Measurements from ENCODE around the gene NUDT15. TPM values are rescaled to one million over a fixed set of nuclear protein-coding genes. Genes with fewer than 3 reads are reported as not detected.

Gene NUDT15
- polyA plus RNA-seq, 2 of the 4 experiments (the other 2 are of a cell fraction): 33.8 to 35.5 TPM

DNA sequence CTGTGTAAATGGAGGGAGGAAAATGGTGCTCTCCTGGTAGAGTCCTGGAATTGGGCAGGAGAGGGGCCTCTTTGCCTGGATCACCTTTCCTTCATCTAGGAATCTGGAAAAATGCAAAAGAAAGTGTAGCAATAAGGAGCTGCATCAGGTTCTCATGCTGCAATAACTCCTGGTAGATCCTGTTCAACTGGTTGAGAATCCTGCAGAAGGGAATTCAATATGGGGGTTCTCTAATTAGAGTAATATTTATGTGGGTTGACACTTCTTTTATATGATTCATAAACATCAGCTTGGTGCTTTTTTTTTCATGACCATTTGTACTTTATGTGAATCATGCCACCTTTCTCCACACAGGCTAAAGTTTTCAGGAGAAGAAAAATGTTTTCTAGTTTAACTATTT lies 9.5 kb upstream of the NUDT15 start:
- TF ChIP-seq, protein P1, sequence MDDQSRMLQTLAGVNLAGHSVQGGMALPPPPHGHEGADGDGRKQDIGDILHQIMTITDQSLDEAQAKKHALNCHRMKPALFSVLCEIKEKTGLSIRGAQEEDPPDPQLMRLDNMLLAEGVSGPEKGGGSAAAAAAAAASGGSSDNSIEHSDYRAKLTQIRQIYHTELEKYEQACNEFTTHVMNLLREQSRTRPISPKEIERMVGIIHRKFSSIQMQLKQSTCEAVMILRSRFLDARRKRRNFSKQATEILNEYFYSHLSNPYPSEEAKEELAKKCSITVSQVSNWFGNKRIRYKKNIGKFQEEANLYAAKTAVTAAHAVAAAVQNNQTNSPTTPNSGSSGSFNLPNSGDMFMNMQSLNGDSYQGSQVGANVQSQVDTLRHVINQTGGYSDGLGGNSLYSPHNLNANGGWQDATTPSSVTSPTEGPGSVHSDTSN (IDR thresholded peaks at IDR 0.05): no peak
- TF ChIP-seq RARB (CRISPR knock-in tag; IDR thresholded peaks at IDR 0.05) (no peak), EHMT2 (IDR thresholded peaks at IDR 0.05; ENCODE audit: low read depth) (no peak), NPAS2 (CRISPR knock-in tag; IDR thresholded peaks at IDR 0.05; ENCODE audit: borderline replicate concordance) (no peak), RNF2 (IDR thresholded peaks at IDR 0.05; ENCODE audit: borderline replicate concordance, low read depth) (no peak), MAFK (IDR thresholded peaks at IDR 0.05; ENCODE audit: partially characterized antibody) (no peak), FOXS1 (CRISPR knock-in tag; IDR thresholded peaks at IDR 0.05) (no peak), FOSL2 (IDR thresholded peaks at IDR 0.05) (no peak), FOSL2 (CRISPR knock-in tag; IDR thresholded peaks at IDR 0.05) (no peak), MAZ (IDR thresholded peaks at IDR 0.05; ENCODE audit: borderline replicate concordance, low read depth, low read length) (no peak), PHF8 (IDR thresholded peaks at IDR 0.05; ENCODE audit: borderline replicate concordance, low read depth) (no peak)
- TF ChIP-seq, protein P2, sequence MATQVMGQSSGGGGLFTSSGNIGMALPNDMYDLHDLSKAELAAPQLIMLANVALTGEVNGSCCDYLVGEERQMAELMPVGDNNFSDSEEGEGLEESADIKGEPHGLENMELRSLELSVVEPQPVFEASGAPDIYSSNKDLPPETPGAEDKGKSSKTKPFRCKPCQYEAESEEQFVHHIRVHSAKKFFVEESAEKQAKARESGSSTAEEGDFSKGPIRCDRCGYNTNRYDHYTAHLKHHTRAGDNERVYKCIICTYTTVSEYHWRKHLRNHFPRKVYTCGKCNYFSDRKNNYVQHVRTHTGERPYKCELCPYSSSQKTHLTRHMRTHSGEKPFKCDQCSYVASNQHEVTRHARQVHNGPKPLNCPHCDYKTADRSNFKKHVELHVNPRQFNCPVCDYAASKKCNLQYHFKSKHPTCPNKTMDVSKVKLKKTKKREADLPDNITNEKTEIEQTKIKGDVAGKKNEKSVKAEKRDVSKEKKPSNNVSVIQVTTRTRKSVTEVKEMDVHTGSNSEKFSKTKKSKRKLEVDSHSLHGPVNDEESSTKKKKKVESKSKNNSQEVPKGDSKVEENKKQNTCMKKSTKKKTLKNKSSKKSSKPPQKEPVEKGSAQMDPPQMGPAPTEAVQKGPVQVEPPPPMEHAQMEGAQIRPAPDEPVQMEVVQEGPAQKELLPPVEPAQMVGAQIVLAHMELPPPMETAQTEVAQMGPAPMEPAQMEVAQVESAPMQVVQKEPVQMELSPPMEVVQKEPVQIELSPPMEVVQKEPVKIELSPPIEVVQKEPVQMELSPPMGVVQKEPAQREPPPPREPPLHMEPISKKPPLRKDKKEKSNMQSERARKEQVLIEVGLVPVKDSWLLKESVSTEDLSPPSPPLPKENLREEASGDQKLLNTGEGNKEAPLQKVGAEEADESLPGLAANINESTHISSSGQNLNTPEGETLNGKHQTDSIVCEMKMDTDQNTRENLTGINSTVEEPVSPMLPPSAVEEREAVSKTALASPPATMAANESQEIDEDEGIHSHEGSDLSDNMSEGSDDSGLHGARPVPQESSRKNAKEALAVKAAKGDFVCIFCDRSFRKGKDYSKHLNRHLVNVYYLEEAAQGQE (IDR thresholded peaks at IDR 0.05): no peak
- DNase-seq (ENCODE audit: low read depth in 1 of 2, low spot score in 1 of 2) (no peak), FAIRE-seq (no peak), ATAC-seq (no peak)
- POLR2A ChIA-PET: no interaction called here
- H3K4me3 ChIP-seq: no peak overlapping the region
- H3K9me3 ChIP-seq: no peaks in the 10 kb centered on the region
- H3K27ac ChIP-seq: no peak overlapping the region
- CTCF ChIA-PET: interaction anchor here (4.1 kb wide), 1 partner anchor 9 kb away, joined by 10 read pairs; the partner anchor contains the start of gene NUDT15
- no peak overlapping the region for H3K4me2 ChIP-seq
- no peaks in the 10 kb centered on the region for H3K4me1 ChIP-seq

DNA sequence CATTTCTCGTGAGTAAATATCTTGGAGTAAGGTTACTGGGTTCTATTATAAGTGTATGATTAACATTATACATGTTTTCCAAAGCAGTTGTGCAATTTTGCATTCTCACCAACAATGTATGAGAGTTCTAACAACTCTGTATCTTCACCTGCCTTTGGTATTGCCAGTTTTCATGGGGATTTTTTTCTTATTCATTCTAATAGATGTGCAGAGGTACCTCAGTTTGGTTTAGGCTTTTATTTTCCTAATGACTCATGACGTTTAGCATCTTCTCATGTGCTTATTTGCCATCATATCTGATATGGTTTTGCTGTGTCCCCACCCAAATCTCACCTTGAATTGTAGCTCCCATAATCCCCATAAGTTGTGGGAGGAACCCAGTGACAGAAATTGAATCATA lies 7.7 kb upstream of the NUDT15 start:
- H3K4me1 ChIP-seq: no peaks in the 10 kb centered on the region
- no peak for ATAC-seq
- FAIRE-seq: no peak
- H3K9me3 ChIP-seq: no peaks in the 10 kb centered on the region
- no peak for DNase-seq (ENCODE audit: low read depth in 1 of 2, low spot score in 1 of 2)
- ChIA-PET CTCF (no interaction called here), POLR2A (no interaction called here)
- TF ChIP-seq ZSCAN20 (CRISPR knock-in tag; IDR thresholded peaks at IDR 0.05): no peak
- TF ChIP-seq KDM5A (IDR thresholded peaks at IDR 0.05): no peak
- TF ChIP-seq RARB (CRISPR knock-in tag; IDR thresholded peaks at IDR 0.05): no peak
- no peak for TF ChIP-seq HOXB13 (CRISPR knock-in tag; IDR thresholded peaks at IDR 0.05; ENCODE audit: low read depth)
- WGBS (ENCODE audit: missing lambda C conversion rate): 83% methylated on average over 2 of the region's 2 CpGs
- no peak overlapping the region for H3K27ac ChIP-seq
- H3K4me2 ChIP-seq: no peak overlapping the region
- no peak overlapping the region for H3K4me3 ChIP-seq

DNA sequence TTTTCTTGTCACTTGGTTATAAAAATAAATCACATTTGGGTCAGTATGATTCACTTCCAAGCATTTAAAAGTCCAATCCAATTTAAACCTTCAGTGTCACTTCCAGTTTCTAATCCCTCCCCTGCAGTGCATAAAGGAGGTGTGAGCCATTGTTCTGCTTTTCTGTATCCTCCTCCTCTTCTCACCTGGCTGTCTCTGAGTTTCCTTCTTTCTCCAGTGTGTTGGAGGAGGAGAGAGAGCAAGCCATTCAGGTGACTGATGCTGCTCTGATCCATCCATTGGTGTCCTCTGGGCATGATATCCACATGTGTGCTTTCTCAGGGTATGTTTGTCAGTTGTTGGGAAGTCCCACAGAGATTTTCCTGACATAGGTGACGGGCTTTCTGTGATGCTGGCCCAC lies 1.2 kb downstream of the NUDT15 start:
- peaks cover 16% of the 10 kb centered on the region; the same call in 2 of the 3 replicates for H3K4me1 ChIP-seq

More for the DNA sequence above, 1.2 kb downstream of the NUDT15 start:
- WGBS (ENCODE audit: missing lambda C conversion rate): 100% methylated on average over 1 of the region's 1 CpG
- CTCF ChIA-PET: interaction anchor here (0.9 to 3.2 kb wide), 14 partner anchors 9 to 110 kb away, joined by 3 to 36 read pairs (median 7); partner anchors contain the start of gene MED4
- H3K4me3 ChIP-seq: peak overlapping the region; percentile 69
- ATAC-seq (no peak), DNase-seq (ENCODE audit: low read depth in 1 of 2, low spot score in 1 of 2) (no peak), FAIRE-seq (no peak)
- H3K27ac ChIP-seq: peak overlapping the region; percentile 97 to 98; a peak in 4 of 6 replicates
- POLR2A ChIA-PET: interaction anchor here (0.6 to 2.1 kb wide), 4 partner anchors 8 to 116 kb away, joined by 3 to 16 read pairs (median 6); partner anchors contain the start of gene SUCLA2
- no peaks in the 10 kb centered on the region for H3K9me3 ChIP-seq
- H3K4me2 ChIP-seq: peak overlapping the region; percentile 52
- TF ChIP-seq EP300 (IDR thresholded peaks at IDR 0.05) (no peak), JUN (IDR thresholded peaks at IDR 0.05) (no peak), EHF (CRISPR knock-in tag; IDR thresholded peaks at IDR 0.05) (no peak), JUNB (IDR thresholded peaks at IDR 0.05) (no peak), HDAC2 (IDR thresholded peaks at IDR 0.05) (no peak), MYC (IDR thresholded peaks at IDR 0.05; ENCODE audit: borderline replicate concordance, low read length) (no peak), BHLHE40 (IDR thresholded peaks at IDR 0.05; ENCODE audit: low read depth, low read length) (no peak), GATA3 (IDR thresholded peaks at IDR 0.05; ENCODE audit: borderline replicate concordance) (no peak), FOSL2 (IDR thresholded peaks at IDR 0.05) (no peak), FOSL2 (CRISPR knock-in tag; IDR thresholded peaks at IDR 0.05) (no peak), ESRRA (IDR thresholded peaks at IDR 0.05; ENCODE audit: borderline replicate concordance, low read length) (no peak), CBX2 (IDR thresholded peaks at IDR 0.05; ENCODE audit: borderline replicate concordance, low read depth) (no peak)
- TF ChIP-seq, protein P3, sequence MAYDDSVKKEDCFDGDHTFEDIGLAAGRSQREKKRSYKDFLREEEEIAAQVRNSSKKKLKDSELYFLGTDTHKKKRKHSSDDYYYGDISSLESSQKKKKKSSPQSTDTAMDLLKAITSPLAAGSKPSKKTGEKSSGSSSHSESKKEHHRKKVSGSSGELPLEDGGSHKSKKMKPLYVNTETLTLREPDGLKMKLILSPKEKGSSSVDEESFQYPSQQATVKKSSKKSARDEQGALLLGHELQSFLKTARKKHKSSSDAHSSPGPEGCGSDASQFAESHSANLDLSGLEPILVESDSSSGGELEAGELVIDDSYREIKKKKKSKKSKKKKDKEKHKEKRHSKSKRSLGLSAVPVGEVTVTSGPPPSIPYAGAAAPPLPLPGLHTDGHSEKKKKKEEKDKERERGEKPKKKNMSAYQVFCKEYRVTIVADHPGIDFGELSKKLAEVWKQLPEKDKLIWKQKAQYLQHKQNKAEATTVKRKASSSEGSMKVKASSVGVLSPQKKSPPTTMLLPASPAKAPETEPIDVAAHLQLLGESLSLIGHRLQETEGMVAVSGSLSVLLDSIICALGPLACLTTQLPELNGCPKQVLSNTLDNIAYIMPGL (CRISPR knock-in tag; IDR thresholded peaks at IDR 0.05; ENCODE audit: borderline replicate concordance): no peak
- TF ChIP-seq, protein P4, sequence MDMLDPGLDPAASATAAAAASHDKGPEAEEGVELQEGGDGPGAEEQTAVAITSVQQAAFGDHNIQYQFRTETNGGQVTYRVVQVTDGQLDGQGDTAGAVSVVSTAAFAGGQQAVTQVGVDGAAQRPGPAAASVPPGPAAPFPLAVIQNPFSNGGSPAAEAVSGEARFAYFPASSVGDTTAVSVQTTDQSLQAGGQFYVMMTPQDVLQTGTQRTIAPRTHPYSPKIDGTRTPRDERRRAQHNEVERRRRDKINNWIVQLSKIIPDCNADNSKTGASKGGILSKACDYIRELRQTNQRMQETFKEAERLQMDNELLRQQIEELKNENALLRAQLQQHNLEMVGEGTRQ (IDR thresholded peaks at IDR 0.05): no peak

All from A549 (cell line).